ENCODE results near the gene SLC9A9. TPM values are rescaled to one million over a fixed set of nuclear protein-coding genes. Genes with fewer than 3 reads are reported as not detected.

The SLC9A9 gene
- total and polyA plus RNA-seq, 12 donors: 1.3 to 8.4 (median 3.0) TPM

GRCh38 chr3:143476965-143477640, 371.2 kb downstream of the SLC9A9 start:
- Histone ChIP-seq H3K27ac (no peak overlapping the region), H3K4me1 (no peaks in the 10 kb centered on the region), H3K27me3 (no peaks in the 10 kb centered on the region), H3K9me3 (no peaks in the 10 kb centered on the region), H3K36me3 (no peaks in the 10 kb centered on the region), H3K4me3 (no peak overlapping the region)
- 83 to 87% methylated on average over 7 of the region's 7 CpGs for WGBS, 2 donors
- DNase-seq (no peak), ATAC-seq (no peak)
- intact Hi-C loops (cut with DNase I): no loop called here
- TF ChIP-seq, protein P1, sequence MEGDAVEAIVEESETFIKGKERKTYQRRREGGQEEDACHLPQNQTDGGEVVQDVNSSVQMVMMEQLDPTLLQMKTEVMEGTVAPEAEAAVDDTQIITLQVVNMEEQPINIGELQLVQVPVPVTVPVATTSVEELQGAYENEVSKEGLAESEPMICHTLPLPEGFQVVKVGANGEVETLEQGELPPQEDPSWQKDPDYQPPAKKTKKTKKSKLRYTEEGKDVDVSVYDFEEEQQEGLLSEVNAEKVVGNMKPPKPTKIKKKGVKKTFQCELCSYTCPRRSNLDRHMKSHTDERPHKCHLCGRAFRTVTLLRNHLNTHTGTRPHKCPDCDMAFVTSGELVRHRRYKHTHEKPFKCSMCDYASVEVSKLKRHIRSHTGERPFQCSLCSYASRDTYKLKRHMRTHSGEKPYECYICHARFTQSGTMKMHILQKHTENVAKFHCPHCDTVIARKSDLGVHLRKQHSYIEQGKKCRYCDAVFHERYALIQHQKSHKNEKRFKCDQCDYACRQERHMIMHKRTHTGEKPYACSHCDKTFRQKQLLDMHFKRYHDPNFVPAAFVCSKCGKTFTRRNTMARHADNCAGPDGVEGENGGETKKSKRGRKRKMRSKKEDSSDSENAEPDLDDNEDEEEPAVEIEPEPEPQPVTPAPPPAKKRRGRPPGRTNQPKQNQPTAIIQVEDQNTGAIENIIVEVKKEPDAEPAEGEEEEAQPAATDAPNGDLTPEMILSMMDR (IDR thresholded peaks at IDR 0.05): no peak

DNA sequence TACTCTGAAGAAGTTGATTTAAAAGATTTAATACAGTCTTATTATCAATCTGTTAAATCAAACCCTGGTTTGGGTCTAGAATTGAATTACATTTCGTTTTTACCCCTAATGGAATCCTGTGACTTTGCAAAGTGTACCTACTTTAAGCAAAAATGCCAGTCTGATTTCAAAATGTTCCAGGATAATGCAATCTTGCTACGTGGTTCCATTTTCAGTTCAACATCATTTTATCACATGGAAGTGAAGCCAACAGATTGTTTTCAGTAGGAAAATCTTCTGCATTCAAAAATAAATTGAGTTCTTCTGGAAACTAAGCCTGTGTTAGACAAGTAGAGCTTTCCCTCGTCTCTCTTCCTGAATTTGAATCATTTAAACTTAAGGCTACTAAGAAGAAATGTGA, 372.3 kb downstream of the SLC9A9 start:
- intact Hi-C loops (cut with DNase I): no loop called here
- H3K4me3 ChIP-seq: no peak overlapping the region
- no peaks in the 10 kb centered on the region for H3K9me3 ChIP-seq
- ATAC-seq (no peak), DNase-seq (no peak)
- WGBS, 2 donors: 68 to 69% methylated on average over 3 of the region's 3 CpGs
- no peaks in the 10 kb centered on the region for H3K27me3 ChIP-seq
- H3K36me3 ChIP-seq: no peaks in the 10 kb centered on the region
- H3K27ac ChIP-seq: no peak overlapping the region
- TF ChIP-seq, protein P1 (IDR thresholded peaks at IDR 0.05): no peak
- no peaks in the 10 kb centered on the region for H3K4me1 ChIP-seq

DNA sequence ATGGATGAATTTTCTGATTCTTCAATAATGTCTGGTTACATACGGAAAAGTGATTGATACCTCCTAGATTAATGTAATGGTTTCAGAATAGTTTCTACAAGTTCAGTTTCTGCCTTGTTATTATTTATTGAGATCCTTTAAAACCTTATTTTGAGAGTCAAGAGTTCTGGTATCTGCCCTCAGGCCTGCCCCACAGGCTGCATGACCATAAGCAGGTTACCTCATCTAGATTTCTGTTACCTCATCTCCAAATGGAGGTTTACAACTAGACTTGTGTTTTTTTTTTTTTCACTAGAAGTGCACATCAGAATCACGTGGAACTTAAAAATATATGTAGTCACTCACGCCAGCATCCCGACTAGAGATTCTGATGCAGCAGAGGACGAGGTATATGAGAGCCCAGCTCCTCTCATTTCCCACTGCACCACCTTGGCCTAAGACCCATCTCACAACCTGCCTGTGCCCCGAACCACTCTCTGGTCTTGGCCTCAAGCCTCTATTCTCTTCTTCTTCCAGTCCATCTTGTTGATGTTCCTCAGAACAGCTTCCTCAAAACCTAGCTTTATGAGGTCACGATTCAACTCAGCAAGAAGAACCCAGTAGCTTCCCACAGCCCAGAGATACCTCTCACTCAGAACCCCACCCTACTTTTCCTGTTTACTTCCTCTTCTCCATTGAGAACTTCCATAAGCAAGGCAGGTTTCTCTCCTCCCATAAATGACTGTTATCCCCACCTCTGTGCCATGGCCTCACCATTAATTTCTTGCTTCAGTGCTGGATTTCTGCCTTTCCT, 375.3 kb downstream of the SLC9A9 start:
- Histone ChIP-seq H3K27ac (no peak overlapping the region), H3K36me3 (no peaks in the 10 kb centered on the region), H3K4me3 (no peak overlapping the region), H3K27me3 (no peaks in the 10 kb centered on the region), H3K4me1 (no peaks in the 10 kb centered on the region), H3K9me3 (no peaks in the 10 kb centered on the region)
- DNase-seq (no peak), ATAC-seq (no peak)
- intact Hi-C loops (cut with DNase I): no loop called here
- TF ChIP-seq, protein P1 (IDR thresholded peaks at IDR 0.05): no peak
- WGBS, 2 donors: 89 to 91% methylated on average over 7 of the region's 7 CpGs

DNA sequence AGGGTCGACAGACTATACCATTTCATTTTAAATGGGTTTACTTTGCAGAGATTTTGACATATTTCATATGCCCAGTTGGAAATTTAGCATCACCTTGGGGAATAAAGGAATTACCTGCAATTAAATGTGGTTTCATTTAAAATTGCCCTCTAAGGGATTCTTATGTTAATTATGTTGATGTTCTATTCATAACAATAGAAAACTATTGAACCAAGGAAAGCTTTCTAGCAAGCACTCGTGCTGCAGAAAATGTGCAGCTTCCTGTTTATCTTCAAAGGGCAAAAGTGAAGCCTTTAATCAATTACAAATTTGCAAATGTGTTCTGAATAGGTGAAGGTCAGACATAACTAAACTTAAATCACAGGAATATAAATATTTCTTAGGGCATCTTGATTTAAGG, 376.6 kb downstream of the SLC9A9 start:
- no peaks in the 10 kb centered on the region for H3K4me1 ChIP-seq
- WGBS, 2 donors: 44 to 46% methylated on average over 2 of the region's 2 CpGs
- DNase-seq: no peak
- no peak overlapping the region for H3K4me3 ChIP-seq
- intact Hi-C loops (cut with DNase I): no loop called here
- no peak for ATAC-seq
- TF ChIP-seq, protein P1 (IDR thresholded peaks at IDR 0.05): no peak
- H3K9me3 ChIP-seq: no peaks in the 10 kb centered on the region
- H3K36me3 ChIP-seq: peaks cover 0 to 7% (median 0%) of the 10 kb centered on the region in 9 donors
- H3K27ac ChIP-seq: no peak overlapping the region
- H3K27me3 ChIP-seq: no peaks in the 10 kb centered on the region

Measured in heart right ventricle (tissue), 16 donors.